ENCODE data around the gene HMCN1.

The HMCN1 gene

GRCh38 chr1:185840880-185841279, 106.7 kb downstream of the HMCN1 start:
- no peak overlapping the region for H3K4me3 ChIP-seq (ENCODE audit: low read depth, low read length)
- DNase-seq (ENCODE audit: low read depth): no peak
- TF ChIP-seq CTCF (IDR thresholded peaks at IDR 0.05; ENCODE audit: control insufficient read depth, extremely low read depth, insufficient read depth): no peak

- no peak for TF ChIP-seq CTCF (IDR thresholded peaks at IDR 0.05; ENCODE audit: control insufficient read depth, extremely low read depth, insufficient read depth)
- DNase-seq (ENCODE audit: low read depth): no peak
Measured at GRCh38 chr1:185843297-185843869, 109.2 kb downstream of the HMCN1 start.

GRCh38 chr1:185843986-185844385, 109.8 kb downstream of the HMCN1 start:
- TF ChIP-seq CTCF (IDR thresholded peaks at IDR 0.05; ENCODE audit: control insufficient read depth, extremely low read depth, insufficient read depth): no peak
- no peak for DNase-seq (ENCODE audit: low read depth)
- H3K4me3 ChIP-seq (ENCODE audit: low read depth, low read length): no peak overlapping the region

More at GRCh38 chr1:185843297-185843869, 109.2 kb downstream of the HMCN1 start:
- H3K4me3 ChIP-seq (ENCODE audit: low read depth, low read length): no peak overlapping the region

- H3K4me3 ChIP-seq (ENCODE audit: low read depth, low read length): no peak overlapping the region
- TF ChIP-seq CTCF (IDR thresholded peaks at IDR 0.05; ENCODE audit: control insufficient read depth, extremely low read depth, insufficient read depth): no peak
- DNase-seq (ENCODE audit: low read depth): no peak
Measured at GRCh38 chr1:185846672-185847444, 112.7 kb downstream of the HMCN1 start.

- TF ChIP-seq CTCF (IDR thresholded peaks at IDR 0.05; ENCODE audit: control insufficient read depth, extremely low read depth, insufficient read depth): no peak
- no peak overlapping the region for H3K4me3 ChIP-seq (ENCODE audit: low read depth, low read length)
- DNase-seq (ENCODE audit: low read depth): no peak
Measured at GRCh38 chr1:185849014-185849413, 114.8 kb downstream of the HMCN1 start.

- TF ChIP-seq CTCF (IDR thresholded peaks at IDR 0.05; ENCODE audit: control insufficient read depth, extremely low read depth, insufficient read depth): no peak
- DNase-seq (ENCODE audit: low read depth): no peak
- H3K4me3 ChIP-seq (ENCODE audit: low read depth, low read length): no peak overlapping the region
Measured at GRCh38 chr1:185850366-185850765, 116.2 kb downstream of the HMCN1 start.

Measured in LNCaP clone FGC (cell line).